NCI-H1694 (cell line): ENCODE results near the gene TAP1.
"Not testable (repeated sequence)": the region's sequence is repeated elsewhere in the genome, so short reads cannot be mapped to it uniquely, and the experiment has no call there.

Source experiments
- DNase-seq: peaks from one replicate; lab custom pipeline; 2025; lab: John Stamatoyannopoulos, UW

Gene TAP1, protein sequence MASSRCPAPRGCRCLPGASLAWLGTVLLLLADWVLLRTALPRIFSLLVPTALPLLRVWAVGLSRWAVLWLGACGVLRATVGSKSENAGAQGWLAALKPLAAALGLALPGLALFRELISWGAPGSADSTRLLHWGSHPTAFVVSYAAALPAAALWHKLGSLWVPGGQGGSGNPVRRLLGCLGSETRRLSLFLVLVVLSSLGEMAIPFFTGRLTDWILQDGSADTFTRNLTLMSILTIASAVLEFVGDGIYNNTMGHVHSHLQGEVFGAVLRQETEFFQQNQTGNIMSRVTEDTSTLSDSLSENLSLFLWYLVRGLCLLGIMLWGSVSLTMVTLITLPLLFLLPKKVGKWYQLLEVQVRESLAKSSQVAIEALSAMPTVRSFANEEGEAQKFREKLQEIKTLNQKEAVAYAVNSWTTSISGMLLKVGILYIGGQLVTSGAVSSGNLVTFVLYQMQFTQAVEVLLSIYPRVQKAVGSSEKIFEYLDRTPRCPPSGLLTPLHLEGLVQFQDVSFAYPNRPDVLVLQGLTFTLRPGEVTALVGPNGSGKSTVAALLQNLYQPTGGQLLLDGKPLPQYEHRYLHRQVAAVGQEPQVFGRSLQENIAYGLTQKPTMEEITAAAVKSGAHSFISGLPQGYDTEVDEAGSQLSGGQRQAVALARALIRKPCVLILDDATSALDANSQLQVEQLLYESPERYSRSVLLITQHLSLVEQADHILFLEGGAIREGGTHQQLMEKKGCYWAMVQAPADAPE

GRCh38 chr6:32853541-32854375 lies at the start of gene TAP1, which contains the start of gene PSMB9:
Gene TAP1 (minus strand): TSS chr6:32853704. CDS start chr6:32853636, 68 bp downstream.
Gene PSMB9 (plus strand): TSS chr6:32854192. CDS start chr6:32854230, 38 bp downstream.
- DNase-seq = peak; percentile 53

DNA sequence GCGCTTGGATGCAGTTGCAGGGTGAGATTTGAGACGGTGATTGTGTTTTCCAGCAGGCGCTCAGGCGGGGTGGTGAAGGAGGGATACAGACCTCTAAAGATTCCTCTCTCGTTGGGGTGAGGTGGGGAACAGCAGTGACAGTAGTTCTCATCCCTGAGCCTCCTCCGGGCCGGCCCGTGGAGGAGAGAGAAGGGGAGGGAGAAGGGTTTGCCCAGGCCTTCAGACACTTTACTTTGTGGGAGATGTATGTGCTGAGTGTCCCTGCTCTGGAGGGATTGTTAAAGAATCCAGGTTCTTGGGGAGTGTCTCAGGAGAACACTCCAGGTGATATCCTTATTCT lies 41.5 kb upstream of the TAP1 start:
- no peak for DNase-seq

- peak; percentile 80 for DNase-seq
These were observed 40.8 kb upstream of the TAP1 start for GRCh38 chr6:32894085-32895005.

- no peak for DNase-seq
These were observed 37.3 kb upstream of the TAP1 start for GRCh38 chr6:32890831-32891230.

GRCh38 chr6:32889533-32889932 lies 36.0 kb upstream of the TAP1 start:
- no peak for DNase-seq

- no peak for DNase-seq
These were observed 35.1 kb upstream of the TAP1 start for GRCh38 chr6:32888576-32888975.

DNA sequence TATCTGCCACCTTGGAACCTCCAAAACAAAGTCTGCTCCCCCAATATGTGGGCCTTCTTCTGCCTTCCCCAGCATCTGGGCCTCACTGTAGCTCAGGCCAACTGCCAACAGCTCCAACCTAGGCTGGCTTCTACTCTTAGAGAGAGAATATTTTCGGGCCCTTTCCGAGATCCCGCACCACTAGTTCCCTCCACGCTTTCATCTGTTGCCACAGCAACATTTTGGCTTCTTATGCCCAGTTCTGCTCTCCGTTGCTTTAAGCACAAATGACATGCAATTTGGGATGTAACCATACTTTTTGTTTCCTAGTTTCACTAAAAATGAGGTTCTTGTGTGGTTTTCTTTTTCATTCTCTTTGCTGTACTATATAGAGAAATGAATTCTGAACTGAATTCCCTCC lies 34.1 kb upstream of the TAP1 start:
- DNase-seq = no peak

GRCh38 chr6:32886681-32887383 lies 33.3 kb upstream of the TAP1 start:
- no peak for DNase-seq

GRCh38 chr6:32885698-32886286 lies 32.3 kb upstream of the TAP1 start:
- peak; percentile 80 for DNase-seq

- DNase-seq = no peak
These were observed 30.3 kb upstream of the TAP1 start for GRCh38 chr6:32883789-32884188.

DNA sequence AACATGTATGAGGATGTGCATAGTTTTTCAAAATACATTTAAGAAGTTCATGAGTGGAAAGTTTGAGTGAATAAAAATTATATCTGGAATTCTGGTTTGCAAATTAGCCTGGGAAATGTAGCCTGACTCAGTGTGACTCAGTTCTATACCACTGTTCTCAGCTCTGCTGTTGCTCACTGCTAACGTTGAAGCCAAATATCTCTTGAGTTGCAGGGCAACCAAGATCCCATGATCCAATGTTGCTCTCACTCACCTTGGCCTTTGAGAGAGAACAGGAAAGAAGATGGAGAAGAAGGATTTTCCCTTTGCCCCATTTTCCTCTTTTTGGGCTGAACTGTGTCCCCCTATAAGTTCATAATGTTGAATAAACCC lies 29.4 kb upstream of the TAP1 start:
- DNase-seq = no peak

DNA sequence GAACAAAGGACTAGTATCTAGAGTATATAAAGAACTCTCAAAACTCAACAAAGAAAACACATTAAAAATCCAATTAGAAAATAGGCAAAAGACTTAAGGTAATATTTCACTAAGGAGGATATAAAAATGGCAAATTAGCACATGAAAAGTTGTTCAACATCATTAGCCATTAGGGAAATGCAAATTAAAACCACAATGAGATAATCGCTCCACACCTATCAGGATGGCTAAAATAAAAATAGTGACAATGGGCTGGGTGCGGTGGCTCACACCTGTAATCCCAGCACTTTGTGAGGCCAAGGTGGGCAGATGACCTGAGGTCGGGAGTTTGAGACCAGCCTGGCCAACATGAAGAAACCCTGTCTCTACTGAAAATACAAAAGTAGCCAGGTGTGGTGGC lies 27.5 kb upstream of the TAP1 start:
- not testable (repeated sequence) for DNase-seq

- no peak for DNase-seq
These were observed 26.2 kb upstream of the TAP1 start for GRCh38 chr6:32879691-32880090.

DNA sequence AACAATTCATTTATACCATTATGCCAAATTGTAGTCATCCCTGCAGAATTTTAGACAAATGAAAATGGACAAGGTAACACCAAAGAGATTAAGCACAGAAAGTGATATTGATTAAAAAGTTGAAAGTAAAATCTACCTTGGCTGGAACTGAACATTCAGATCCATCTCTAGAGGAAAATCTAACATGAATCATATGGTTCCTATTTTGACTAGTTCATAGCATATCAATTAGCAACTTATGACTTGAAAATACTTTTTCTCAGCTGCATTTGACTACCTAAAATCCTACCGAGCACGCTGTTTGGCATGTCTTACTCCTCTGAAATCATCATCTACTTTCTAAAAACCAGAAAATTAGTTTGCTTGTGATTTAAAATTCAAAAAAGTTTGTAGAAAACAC lies 23.1 kb upstream of the TAP1 start:
- DNase-seq = no peak

DNA sequence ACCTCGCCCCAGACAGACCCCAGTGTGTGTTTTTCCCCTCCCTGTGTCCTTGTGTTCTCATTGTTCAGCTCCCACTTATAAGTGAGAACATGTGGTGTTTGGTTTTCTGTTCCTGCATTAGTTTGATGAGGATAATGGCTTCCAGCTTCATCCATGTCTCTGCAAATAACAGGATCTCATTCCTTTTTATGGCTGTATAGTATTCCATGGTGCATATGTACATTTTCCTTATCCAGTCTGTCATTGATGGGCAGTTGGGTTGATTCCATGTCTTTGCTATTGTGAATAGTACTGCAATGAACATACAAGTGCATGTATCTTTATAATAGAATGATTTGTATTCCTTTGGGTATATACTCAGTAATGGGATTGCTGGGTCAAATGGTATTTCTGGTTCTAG lies 20.4 kb upstream of the TAP1 start:
- not testable (repeated sequence) for DNase-seq

- DNase-seq = peak; percentile 72
These were observed 14.8 kb upstream of the TAP1 start for GRCh38 chr6:32868257-32868788.

DNA sequence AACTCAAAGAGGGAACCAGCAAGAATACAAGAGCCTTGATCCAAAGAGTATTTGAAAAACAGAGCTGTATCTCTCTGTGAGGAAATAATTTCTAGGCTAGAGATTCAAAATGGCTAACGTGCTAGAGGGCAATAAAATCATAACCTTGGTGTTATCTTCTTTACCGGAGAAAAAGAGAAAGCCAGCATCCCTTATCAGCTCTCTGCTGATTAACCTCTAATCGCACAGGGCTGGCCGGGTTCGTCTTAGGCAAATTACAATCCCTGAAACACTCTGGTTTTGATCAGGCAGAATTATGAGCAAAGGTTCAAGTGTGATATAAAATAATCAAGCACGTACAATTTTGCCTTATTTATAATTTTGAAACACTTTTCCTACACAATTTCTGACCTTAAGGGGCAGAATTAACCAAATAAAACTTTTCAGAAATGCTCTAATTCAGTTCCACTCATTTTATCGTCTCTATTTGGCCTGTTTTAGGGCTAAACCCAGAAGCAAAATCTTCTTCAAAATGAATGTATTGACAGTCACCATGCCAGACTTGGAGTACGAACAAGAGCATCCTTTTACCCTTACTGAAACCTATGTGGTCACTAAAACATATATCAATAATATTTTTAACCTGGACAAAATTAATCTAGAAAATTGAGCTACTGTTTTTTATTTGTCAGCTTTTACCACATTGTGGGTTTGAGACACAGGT lies 14.2 kb upstream of the TAP1 start:
- no peak for DNase-seq

GRCh38 chr6:32867022-32867477 lies 13.5 kb upstream of the TAP1 start:
- no peak for DNase-seq

DNA sequence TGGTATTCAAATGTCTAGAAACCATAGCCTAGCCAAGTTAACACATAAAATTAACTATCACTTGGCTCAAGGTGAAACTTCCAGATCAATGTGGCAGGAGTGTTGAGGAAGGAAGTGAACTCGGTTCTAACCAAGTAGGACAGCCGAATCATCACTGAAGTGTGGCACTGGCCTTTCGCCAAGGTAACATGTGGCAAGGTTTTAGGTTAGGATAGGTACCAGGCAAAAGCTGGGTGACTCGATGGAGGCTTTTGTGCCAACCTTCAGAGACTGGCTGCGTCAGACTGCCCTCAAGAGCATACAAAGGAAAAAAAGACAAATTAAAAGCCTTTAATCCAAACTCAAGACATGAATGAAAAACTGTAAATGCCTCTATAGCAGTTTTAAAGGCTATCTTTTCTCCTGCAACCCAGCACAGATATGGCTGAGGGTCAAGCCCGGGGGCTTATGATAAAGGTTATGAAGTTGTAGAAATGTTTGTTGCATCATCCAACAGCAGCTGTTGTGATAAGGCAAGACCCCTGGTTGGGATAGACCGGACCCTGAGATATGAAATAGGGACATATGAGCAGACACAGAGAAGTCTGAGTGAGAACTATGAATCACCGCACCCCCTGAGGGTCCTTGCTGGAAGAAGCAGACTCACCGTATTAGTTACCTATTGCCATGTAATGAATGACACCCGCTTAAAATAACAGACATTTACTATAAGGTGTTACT lies 12.4 kb upstream of the TAP1 start:
- no peak for DNase-seq
